Ovary (tissue), 9 donors: Measurements from ENCODE around the gene TTLL10. TPM values are rescaled to one million over a fixed set of nuclear protein-coding genes. Genes with fewer than 3 reads are reported as not detected.

Source experiments
- DNase-seq, 5 donors: peaks; one replicate each; pipeline ENCODE4 v3.0.0-alpha.2; 2019 to 2020
- H3K27ac ChIP-seq, 2 donors: fragments of 200-600 bp; one replicate each; pipeline versions ENCODE4 v1.5.1 to v1.8.0; 2019 to 2022
- H3K27me3 ChIP-seq: fragments of 200-600 bp; one replicate; pipeline ENCODE4 v1.8.0; 2022
- H3K36me3 ChIP-seq: fragments of 200-600 bp; sonication (generic); one replicate; pipeline ENCODE4 v1.5.1; 2019
- H3K4me1 ChIP-seq: one replicate; pipeline ENCODE4 v1.8.1; 2013; ENCODE audit warnings: mild to moderate bottlenecking, moderate library complexity; ENCODE audit not compliant: insufficient read depth
- H3K4me3 ChIP-seq: fragments of 200-600 bp; sonication (generic); one replicate; pipeline ENCODE4 v1.5.1; 2017
- H3K9me3 ChIP-seq, 2 donors: fragments of 200-600 bp in 1 of 2; sonication (generic) in 1 of 2; one replicate each; pipeline versions ENCODE4 v1.5.1 to v1.8.1; 2013 to 2019; ENCODE audit warnings: mild to moderate bottlenecking in 1 of 2, moderate library complexity in 1 of 2
- CTCF ChIP-seq, 3 donors: fragments of 450-650 bp in 2 of 3; fragments of 200-600 bp in 1 of 3; IDR thresholded peaks; one replicate each; pipeline versions ENCODE4 v1.5.1 to v1.8.0; 2016 to 2022; ENCODE audit warnings: antibody characterized with exemption in 3 of 3, mild to moderate bottlenecking in 1 of 3
- EP300 ChIP-seq: sonication (generic); formaldehyde crosslinking; IDR thresholded peaks from one replicate; pipeline ENCODE4 v1.6.1; 2017; ENCODE audit warnings: antibody characterized with exemption
- POLR2A ChIP-seq: fragments of 450-650 bp; IDR thresholded peaks from one replicate; pipeline ENCODE4 v1.6.1; 2017; ENCODE audit warnings: antibody characterized with exemption, mild to moderate bottlenecking, moderate library complexity
- WGBS, 3 donors: extraction: QIAGEN DNeasy Blood & Tissue Kit in 1 of 3; methylation state at CpG; one replicate each; pipeline versions ENCODE4 v1.1.5 to v1.1.7; 2013 to 2017; 5-methylcytosine and 5-hydroxymethylcytosine counted together
- intact Hi-C, 4 donors: fragments of 100-400 bp; cut with DNase I; formaldehyde crosslinking; loops; one replicate each; pipeline versions ENCODE4 v1.11.0 to v1.15.1; 2022 to 2023
- polyA plus RNA-seq, 2 donors: library from polyadenylated mRNA; stranded (reverse); fragments of 200-250 nt in 1 of 2; fragments of 350-450 nt in 1 of 2; fragmentation: Illumina TruSeq in 1 of 2; extraction: RNeasy Lipid Tissue Mini Kit (QIAGEN cat#74804) in 1 of 2; gene quantifications; one replicate each; pipeline ENCODE4 v1.2.3, GENCODE V29; 2013 to 2014
- total RNA-seq, 7 donors: library from RNA; depleted of rRNA in 2 of 7; stranded (reverse); fragments of >200 nt in 2 of 7; fragmentation: NEBNext Ultra II Directional in 3 of 7; extraction: Animal tissue kit (Norgen Biotek cat#: 25700) in 3 of 7; gene quantifications; one replicate each; pipeline versions ENCODE4 v1.1.0 to v1.2.4, GENCODE V29; 2016 to 2023
- donor health status: DM: no; HTN: no; CAD: no; lungs with moderate emphysema.
- donor health status: DM: no; HTN: no; CAD: no.
- donor health status: Bipolar disorder and iron deficiency.
- donor health status: DM: yes; HTN: yes; CAD: no.
- donor health status: DM: no; HTN: no; CAD: no.
- donor health status: DM: yes; HTN: yes; CAD: no.

TTLL10 gene
- total and polyA plus RNA-seq, 9 donors: 0.60 to 7.0 (median 1.1) TPM; not detected in 4

GRCh38 chr1:1134300-1134970 lies 39.2 kb upstream of the TTLL10 start:
- Histone ChIP-seq H3K36me3 (no peaks in the 10 kb centered on the region), H3K9me3 (no peaks in the 10 kb centered on the region), H3K27me3 (no peaks in the 10 kb centered on the region), H3K4me3 (no peak overlapping the region), H3K4me1 (no peaks in the 10 kb centered on the region), H3K27ac (no peak overlapping the region)
- no peak for TF ChIP-seq EP300
- no peak for TF ChIP-seq POLR2A
- TF ChIP-seq CTCF (IDR thresholded peaks at IDR 0.05): no peak
- WGBS, 3 donors: 92 to 96% (median 94%) methylated on average over 12 to 28 of the region's 28 CpGs
- DNase-seq: no peak
- intact Hi-C loops: no loop called here

- Histone ChIP-seq H3K4me3 (no peak overlapping the region), H3K27ac (no peak overlapping the region), H3K4me1 (no peaks in the 10 kb centered on the region), H3K36me3 (no peaks in the 10 kb centered on the region), H3K27me3 (no peaks in the 10 kb centered on the region), H3K9me3 (no peaks in the 10 kb centered on the region)
- DNase-seq: no peak
- TF ChIP-seq POLR2A (no peak), EP300 (no peak), CTCF (IDR thresholded peaks at IDR 0.05) (no peak)
- intact Hi-C loops: no loop called here
- WGBS, 3 donors: 81 to 84% (median 82%) methylated on average over 20 of the region's 20 CpGs
Measured at GRCh38 chr1:1135339-1136136, 38.1 kb upstream of the TTLL10 start.

GRCh38 chr1:1136547-1137230 lies 37.0 kb upstream of the TTLL10 start:
- TF ChIP-seq CTCF (IDR thresholded peaks at IDR 0.05): no peak
- no peak for TF ChIP-seq EP300
- no peak for TF ChIP-seq POLR2A
- DNase-seq: no peak
- 16 to 42% (median 41%) methylated on average over 20 to 48 of the region's 48 CpGs for WGBS, 3 donors
- Histone ChIP-seq H3K9me3 (no peaks in the 10 kb centered on the region), H3K27me3 (no peaks in the 10 kb centered on the region), H3K4me1 (no peaks in the 10 kb centered on the region), H3K27ac (no peak overlapping the region), H3K36me3 (no peaks in the 10 kb centered on the region), H3K4me3 (no peak overlapping the region)
- intact Hi-C loops: no loop called here

- Histone ChIP-seq H3K36me3 (no peaks in the 10 kb centered on the region), H3K4me1 (no peaks in the 10 kb centered on the region), H3K27ac (no peak overlapping the region), H3K27me3 (no peaks in the 10 kb centered on the region), H3K4me3 (no peak overlapping the region), H3K9me3 (no peaks in the 10 kb centered on the region)
- intact Hi-C loops: no loop called here
- no peak for TF ChIP-seq CTCF (IDR thresholded peaks at IDR 0.05)
- TF ChIP-seq EP300: no peak
- TF ChIP-seq POLR2A: no peak
- 14 to 25% (median 16%) methylated on average over 24 to 35 of the region's 36 CpGs for WGBS, 3 donors
- DNase-seq: no peak
Measured at GRCh38 chr1:1137256-1138045, 36.2 kb upstream of the TTLL10 start.
